IMR-90 (cell line): ENCODE measurements around the gene CSDE1. TPM values are rescaled to one million over a fixed set of nuclear protein-coding genes. Genes with fewer than 3 reads are reported as not detected.

Experiments used
- ATAC-seq: fragments of 200-7000 bp; cut with Tn5 transposase; 2 replicates; pipeline ENCODE4 v1.9.1; 2020; ENCODE audit warnings: low read depth, mild to moderate bottlenecking, moderate library complexity
- BruUV-seq: library from RNA; stranded (reverse); fragments of 400-500 nt; replicated peaks from 2 replicates; lab custom pipeline; 2021; lab: Mats Ljungman, UMichigan
- CTCF ChIA-PET: fragments of 300-600 bp; formaldehyde crosslinking; extraction: SDS; loops from one replicate; lab custom pipeline; 2021; ENCODE audit warnings: antibody characterized with exemption; lab: Yijun Ruan, JAX
- POLR2A ChIA-PET: fragments of 300-600 bp; sonication (Branson Sonifier 250); formaldehyde crosslinking; loops from one replicate; lab custom pipeline; 2022; ENCODE audit warnings: antibody characterized with exemption; ENCODE audit not compliant: unreplicated experiment; lab: Charles Lee
- DNase-seq: peaks from one replicate; pipeline ENCODE4 v3.0.0; 2013
- H2AFZ ChIP-seq: replicated peaks from 2 replicates; pipeline ENCODE3; 2013; ENCODE audit warnings: low read length, mild to moderate bottlenecking; ENCODE audit not compliant: poor library complexity
- H2AK5ac ChIP-seq: 2 replicates; pipeline ENCODE4 v1.6.1; 2013; ENCODE audit warnings: low read depth, low read length, inconsistent platforms
- H2AK9ac ChIP-seq: replicated peaks from 2 replicates; pipeline ENCODE3; 2013; ENCODE audit warnings: mild to moderate bottlenecking, low read depth, low read length, moderate library complexity; ENCODE audit not compliant: poor library complexity
- H2BK120ac ChIP-seq: 2 replicates; pipeline ENCODE4 v1.6.1; 2013; ENCODE audit warnings: low read depth, low read length, inconsistent platforms
- H2BK15ac ChIP-seq: 3 replicates; pipeline ENCODE4 v1.6.1; 2013; ENCODE audit warnings: low read depth, low read length, inconsistent platforms
- H2BK20ac ChIP-seq: 2 replicates; pipeline ENCODE4 v1.6.1; 2013; ENCODE audit warnings: low read depth, mild to moderate bottlenecking, inconsistent platforms, low read length, moderate library complexity
- H2BK5ac ChIP-seq: 2 replicates; pipeline ENCODE4 v1.6.1; 2013; ENCODE audit warnings: mild to moderate bottlenecking, low read depth, low read length, inconsistent platforms; ENCODE audit not compliant: poor library complexity, severe bottlenecking
- H3K14ac ChIP-seq: replicated peaks from 2 replicates; pipeline ENCODE4 v1.6.1; 2013; ENCODE audit warnings: low read depth, low read length, inconsistent platforms
- H3K18ac ChIP-seq: 2 replicates; pipeline ENCODE4 v1.6.1; 2013; ENCODE audit warnings: low read depth, low read length, control low read depth
- H3K23ac ChIP-seq: 2 replicates; pipeline ENCODE4 v1.6.1; 2013; ENCODE audit warnings: low read depth, low read length, inconsistent platforms
- H3K27ac ChIP-seq: 2 replicates; pipeline ENCODE4 v1.5.1; 2013; ENCODE audit warnings: mild to moderate bottlenecking, control low read depth, low read length; ENCODE audit not compliant: insufficient read depth
- H3K27me3 ChIP-seq: 2 replicates; pipeline ENCODE4 v1.6.1; 2013; ENCODE audit warnings: low read length; ENCODE audit not compliant: control insufficient read depth, insufficient read depth
- H3K36me3 ChIP-seq: 2 replicates; pipeline ENCODE4 v1.6.1; 2013; ENCODE audit warnings: low read length, mixed read lengths; ENCODE audit not compliant: control insufficient read depth, insufficient read depth
- H3K4ac ChIP-seq: 2 replicates; pipeline ENCODE4 v1.6.1; 2013; ENCODE audit warnings: low read depth, low read length, inconsistent platforms
- H3K4me1 ChIP-seq: 2 replicates; pipeline ENCODE4 v1.6.1; 2013; ENCODE audit warnings: low read length, mixed read lengths; ENCODE audit not compliant: control insufficient read depth, insufficient read depth
- H3K4me2 ChIP-seq: 2 replicates; pipeline ENCODE4 v1.6.1; 2013; ENCODE audit warnings: low read depth, mild to moderate bottlenecking, control low read depth, low read length, moderate library complexity
- H3K4me3 ChIP-seq: 2 replicates; pipeline ENCODE4 v1.5.1; 2013; ENCODE audit warnings: low read depth, mild to moderate bottlenecking, control low read depth, low read length, moderate library complexity; ENCODE audit not compliant: insufficient read depth
- H3K56ac ChIP-seq: 2 replicates; pipeline ENCODE4 v1.6.1; 2013; ENCODE audit warnings: low read length, inconsistent platforms; ENCODE audit not compliant: insufficient read depth; ENCODE audit errors: extremely low read depth
- H3K79me1 ChIP-seq, 2 experiments: 2 replicates each; pipeline ENCODE4 v1.6.1; 2013; ENCODE audit warnings: low read length in 2 of 2, inconsistent platforms in 1 of 2, low read depth in 1 of 2
- H3K9ac ChIP-seq: 2 replicates; pipeline ENCODE4 v1.6.1; 2013; ENCODE audit warnings: low read depth, low read length, control low read depth
- H3K9me1 ChIP-seq: 2 replicates; pipeline ENCODE4 v1.6.1; 2013; ENCODE audit warnings: low read length, inconsistent platforms; ENCODE audit not compliant: insufficient read depth
- H3K9me3 ChIP-seq: 2 replicates; pipeline ENCODE4 v1.6.1; 2013; ENCODE audit warnings: low read length; ENCODE audit not compliant: control insufficient read depth, insufficient read depth
- H4K20me1 ChIP-seq: 2 replicates; pipeline ENCODE4 v1.6.1; 2013; ENCODE audit warnings: low read length, inconsistent platforms; ENCODE audit not compliant: insufficient read depth
- H4K5ac ChIP-seq: 2 replicates; pipeline ENCODE4 v1.6.1; 2013; ENCODE audit warnings: mild to moderate bottlenecking, low read depth, low read length, control low read depth
- H4K8ac ChIP-seq, 2 experiments: 2 replicates each; pipeline ENCODE4 v1.6.1; 2013; ENCODE audit warnings: low read depth in 2 of 2, low read length in 2 of 2, control low read depth in 1 of 2, inconsistent platforms in 1 of 2
- H4K91ac ChIP-seq: 2 replicates; pipeline ENCODE4 v1.6.1; 2013; ENCODE audit warnings: low read depth, low read length, inconsistent platforms; ENCODE audit not compliant: insufficient read depth
- CTCF ChIP-seq: conservative IDR thresholded peaks from 2 replicates; pipeline ENCODE4 v1.5.1; 2012; ENCODE audit warnings: mild to moderate bottlenecking, low read depth, low read length, improper control_type of control experiment
- SMC3 ChIP-seq: fragments of 150-350 bp; IDR thresholded peaks from 2 replicates; pipeline ENCODE4 v1.6.1; 2016; ENCODE audit warnings: low read depth, mild to moderate bottlenecking, antibody characterized with exemption, low read length, moderate library complexity
- USF2 ChIP-seq: fragments of 150-350 bp; IDR thresholded peaks from 2 replicates; pipeline ENCODE4 v1.6.1; 2017; ENCODE audit warnings: mild to moderate bottlenecking, antibody characterized with exemption, low read length, low read depth
- WGBS, 2 experiments: methylation state at CpG; one replicate each; pipeline versions ENCODE4 v1.1.5 to v1.1.7; 2013; ENCODE audit warnings: missing lambda C conversion rate in 2 of 2; ENCODE audit not compliant: insufficient read length in 1 of 2; ENCODE audit errors: extremely low coverage in 2 of 2; 5-methylcytosine and 5-hydroxymethylcytosine counted together
- dilution Hi-C: fragments of 300-500 bp; cut with HindIII; formaldehyde crosslinking; loops from one replicate; pipeline ENCODE4 v1.14.3; 2018; ENCODE audit warnings: low sequenced_read_pairs; ENCODE audit not compliant: unreplicated experiment
- in situ Hi-C: fragments of 300-500 bp; cut with MboI; formaldehyde crosslinking; loops from 3 replicates; pipeline ENCODE4 v1.14.3; 2019; ENCODE audit warnings: low sequenced_read_pairs, inconsistent platforms, mixed read lengths
- intact Hi-C: fragments of 100-400 bp; cut with micrococcal nuclease; formaldehyde crosslinking; loops from 2 replicates; pipeline ENCODE4 v1.10.0; 2022
- polyA plus RNA-seq, 3 experiments: library from polyadenylated mRNA; depleted of rRNA; stranded (reverse); fragments of >200 nt; gene quantifications; 2 replicates each; pipeline ENCODE4 v1.2.3, GENCODE V29; 2012; ENCODE audit warnings: low replicate concordance in 1 of 3
- total RNA-seq: library from RNA; depleted of rRNA; stranded (reverse); fragments of >200 nt; gene quantifications from 2 replicates; pipeline ENCODE4 v1.2.3, GENCODE V29; 2012

Gene CSDE1
- total and polyA plus RNA-seq, 2 of the 4 experiments (the other 2 are of a cell fraction) = 190 to 879 TPM

GRCh38 chr1:114782476-114782875 lies 24.7 kb upstream of the CSDE1 start:
- H3K56ac ChIP-seq = no peak overlapping the region
- intact Hi-C loops = no loop called here
- no peak overlapping the region for H3K4me2 ChIP-seq
- H3K9me1 ChIP-seq = no peaks in the 10 kb centered on the region
- H3K36me3 ChIP-seq = peaks cover 3% of the 10 kb centered on the region
- no peak overlapping the region for H3K23ac ChIP-seq
- no peak overlapping the region for H2AFZ ChIP-seq
- TF ChIP-seq USF2 (no peak), CTCF (no peak), SMC3 (no peak)
- no peak overlapping the region for H2AK9ac ChIP-seq
- no peaks in the 10 kb centered on the region for H4K20me1 ChIP-seq
- no peak overlapping the region for H4K5ac ChIP-seq
- DNase-seq = no peak
- no peak for ATAC-seq
- H3K4me3 ChIP-seq = no peak overlapping the region
- no peaks in the 10 kb centered on the region for H3K4me1 ChIP-seq
- ChIA-PET CTCF (interaction anchor here (0.6 kb wide), 1 partner anchor 69 kb away, joined by 3 read pairs; no protein-coding TSS in a partner anchor), POLR2A (no interaction called here)
- peaks cover 5 to 19% of the 10 kb centered on the region in 2 experiments; a peak in 2 of 4 replicates for H3K79me1 ChIP-seq
- H3K27me3 ChIP-seq = no peaks in the 10 kb centered on the region
- H3K9ac ChIP-seq = no peak overlapping the region
- H4K8ac ChIP-seq = no peak overlapping the region
- no peak overlapping the region for H3K4ac ChIP-seq
- H2AK5ac ChIP-seq = no peak overlapping the region
- BruUV-seq = no TSS peak
- no CpG with 5 or more reads among the region's 5 CpGs for WGBS, 2 experiments
- H2BK15ac ChIP-seq = no peak overlapping the region
- in situ Hi-C loops = no loop called here
- dilution Hi-C loops = no loop called here
- H4K91ac ChIP-seq = no peak overlapping the region
- no peak overlapping the region for H2BK5ac ChIP-seq
- H3K9me3 ChIP-seq = no peaks in the 10 kb centered on the region
- no peak overlapping the region for H3K18ac ChIP-seq
- no peak overlapping the region for H3K14ac ChIP-seq
- H3K27ac ChIP-seq = no peak overlapping the region
- H2BK120ac ChIP-seq = no peak overlapping the region
- no peak overlapping the region for H2BK20ac ChIP-seq
